ENCODE measurements around the gene RNF180.
"Not testable (repeated sequence)": the region's sequence is repeated elsewhere in the genome, so short reads cannot be mapped to it uniquely, and the experiment has no call there.

DNA sequence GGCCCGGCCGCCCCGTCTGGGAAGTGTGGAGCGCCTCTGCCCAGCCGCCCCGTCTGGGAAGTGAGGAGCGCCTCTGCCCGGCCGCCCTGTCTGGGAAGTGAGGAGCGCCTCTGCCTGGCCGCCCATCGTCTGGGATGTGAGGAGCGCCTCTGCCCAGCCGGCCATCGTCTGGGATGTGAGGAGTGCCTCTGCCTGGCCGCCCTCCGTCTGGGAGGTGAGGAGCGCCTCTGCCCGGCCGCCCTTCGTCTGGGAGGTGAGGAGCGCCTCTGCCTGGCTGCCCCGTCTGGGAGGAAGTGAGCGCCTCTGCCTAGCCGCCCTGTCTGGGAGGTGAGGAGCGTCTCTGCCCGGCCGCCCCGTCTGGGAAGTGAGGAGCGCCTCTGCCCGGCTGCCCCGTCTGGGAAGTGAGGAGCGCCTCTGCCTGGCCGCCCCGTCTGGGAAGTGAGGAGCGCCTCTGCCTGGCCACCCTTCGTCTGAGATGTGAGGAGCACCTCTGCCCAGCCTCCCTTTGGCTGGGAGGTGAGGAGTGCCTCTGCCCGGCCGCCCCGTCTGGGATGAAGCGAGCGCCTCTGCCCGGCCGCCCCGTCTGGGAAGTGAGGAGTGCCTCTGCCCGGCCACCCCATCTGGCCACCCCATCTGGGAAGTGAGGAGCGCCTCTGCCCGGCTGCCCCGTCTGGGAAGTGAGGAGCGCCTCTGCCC is 59.8 kb downstream of the RNF180 start:
- TF ChIP-seq CTCF, POLR2A (IDR thresholded peaks at IDR 0.05): not testable (repeated sequence)
